HepG2 (cell line): ENCODE data around the gene OR1D5.

Experiments used
- GMEB1 ChIP-seq: sonication (generic); formaldehyde crosslinking; IDR thresholded peaks from 2 replicates; pipeline ENCODE4 v1.5.1; 2020; ENCODE audit warnings: missing genetic modification reagents, mild to moderate bottlenecking, borderline replicate concordance
- MXD3 ChIP-seq: IDR thresholded peaks from 2 replicates; pipeline ENCODE4 v1.6.1; 2016; ENCODE audit warnings: mild to moderate bottlenecking, missing biosample characterization, missing genetic modification reagents
- RFXAP ChIP-seq: sonication (generic); formaldehyde crosslinking; IDR thresholded peaks from 2 replicates; pipeline ENCODE4 v1.4.0; 2020; ENCODE audit warnings: missing genetic modification reagents, borderline replicate concordance
- YY1 ChIP-seq: IDR thresholded peaks from 2 replicates; pipeline ENCODE4 v1.6.1; 2011; ENCODE audit warnings: low read length, low read depth, moderate library complexity, mild to moderate bottlenecking; ENCODE audit not compliant: insufficient read depth, insufficient replicate concordance

DNA sequence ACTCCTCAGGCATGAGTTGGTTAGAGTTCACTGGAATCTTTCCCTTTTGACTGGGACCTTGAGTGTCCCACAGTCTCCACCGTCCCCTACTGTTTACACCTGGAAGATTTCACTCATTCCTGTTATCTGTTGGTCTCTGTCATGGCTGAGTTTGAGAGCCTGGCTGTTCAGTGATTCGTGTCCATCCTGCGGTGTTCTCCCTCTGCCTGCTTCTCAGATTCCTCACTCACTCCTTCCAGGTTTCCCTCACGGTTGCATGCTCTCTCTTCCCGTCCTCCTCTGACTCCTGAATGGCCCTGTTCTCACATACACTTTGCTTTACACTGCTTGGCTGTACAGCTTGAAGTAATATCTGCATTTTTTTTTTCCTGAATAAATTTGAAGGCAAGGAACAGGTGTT, 24.5 kb downstream of the OR1D5 start:
- TF ChIP-seq YY1 (no peak), RFXAP (no peak), GMEB1 (CRISPR knock-in tag) (no peak), MXD3 (CRISPR knock-in tag) (no peak)
